WTC11 (cell line): Measurements from ENCODE around the gene DARS1.

Experiments
- CTCF ChIP-seq: fragments of 200-600 bp; IDR thresholded peaks from 2 replicates; pipeline ENCODE4 v1.8.0; 2022; ENCODE audit warnings: antibody characterized with exemption
- E2F5 ChIP-seq: sonication (generic); formaldehyde crosslinking; IDR thresholded peaks from 2 replicates; pipeline ENCODE4 v1.8.1; 2022; ENCODE audit warnings: mild to moderate bottlenecking, moderate library complexity, missing genetic modification reagents
- HMGXB4 ChIP-seq: sonication (generic); formaldehyde crosslinking; IDR thresholded peaks from 2 replicates; pipeline ENCODE4 v1.8.1; 2023; ENCODE audit warnings: mild to moderate bottlenecking, moderate library complexity, missing genetic modification reagents
- KAT7 ChIP-seq: sonication (generic); formaldehyde crosslinking; IDR thresholded peaks from 2 replicates; pipeline ENCODE4 v1.8.1; 2023; ENCODE audit warnings: missing genetic modification reagents, mild to moderate bottlenecking, borderline replicate concordance
- MAX ChIP-seq: sonication (generic); formaldehyde crosslinking; IDR thresholded peaks from 2 replicates; pipeline ENCODE4 v1.8.0; 2022; ENCODE audit warnings: mild to moderate bottlenecking, missing genetic modification reagents
- NR1H2 ChIP-seq: sonication (generic); formaldehyde crosslinking; IDR thresholded peaks from 2 replicates; pipeline ENCODE4 v1.9.0; 2021; ENCODE audit warnings: mild to moderate bottlenecking, moderate library complexity, missing genetic modification reagents
- USF2 ChIP-seq: sonication (generic); formaldehyde crosslinking; IDR thresholded peaks from 2 replicates; pipeline ENCODE4 v1.8.1; 2023; ENCODE audit warnings: mild to moderate bottlenecking, missing genetic modification reagents, moderate library complexity
- ZNF138 ChIP-seq: sonication (generic); formaldehyde crosslinking; conservative IDR thresholded peaks from 2 replicates; pipeline ENCODE4 v1.8.1; 2022; ENCODE audit warnings: mild to moderate bottlenecking, moderate library complexity, missing genetic modification reagents

GRCh38 chr2:135962366-135963123, 22.9 kb downstream of the DARS1 start:
- TF ChIP-seq MAX (no peak), E2F5 (CRISPR knock-in tag) (no peak), CTCF (no peak), NR1H2 (CRISPR knock-in tag) (no peak), KAT7 (CRISPR knock-in tag) (no peak), USF2 (CRISPR knock-in tag) (no peak), ZNF138 (no peak), HMGXB4 (CRISPR knock-in tag) (no peak)
